ENCODE measurements around the gene MOBP.

Gene MOBP

GRCh38 chr3:39529577-39529976 lies 62.1 kb downstream of the MOBP start:
- Histone ChIP-seq H3K27ac (ENCODE audit: low read length) (no peak overlapping the region), H3K4me3 (ENCODE audit: low read length) (no peak overlapping the region), H3K36me3 (ENCODE audit: insufficient read depth, low read depth, low read length) (no peaks in the 10 kb centered on the region), H3K9me3 (ENCODE audit: insufficient read depth, low read depth, low read length) (peaks cover 3% of the 10 kb centered on the region), H3K4me1 (ENCODE audit: insufficient read depth, low read length) (no peaks in the 10 kb centered on the region), H3K27me3 (ENCODE audit: insufficient read depth, low read length) (no peaks in the 10 kb centered on the region), H3K9ac (ENCODE audit: low read depth, low read length) (no peak overlapping the region)

GRCh38 chr3:39531066-39531465 lies 63.6 kb downstream of the MOBP start:
- Histone ChIP-seq H3K9ac (ENCODE audit: low read depth, low read length) (no peak overlapping the region), H3K9me3 (ENCODE audit: insufficient read depth, low read depth, low read length) (no peaks in the 10 kb centered on the region), H3K27ac (ENCODE audit: low read length) (no peak overlapping the region), H3K4me1 (ENCODE audit: insufficient read depth, low read length) (peaks cover 7% of the 10 kb centered on the region; the same call in 1 of the 2 replicates), H3K4me3 (ENCODE audit: low read length) (no peak overlapping the region), H3K36me3 (ENCODE audit: insufficient read depth, low read depth, low read length) (no peaks in the 10 kb centered on the region), H3K27me3 (ENCODE audit: insufficient read depth, low read length) (no peaks in the 10 kb centered on the region)

GRCh38 chr3:39531665-39532064 lies 64.2 kb downstream of the MOBP start:
- Histone ChIP-seq H3K4me3 (ENCODE audit: low read length) (no peak overlapping the region), H3K9ac (ENCODE audit: low read depth, low read length) (no peak overlapping the region), H3K27me3 (ENCODE audit: insufficient read depth, low read length) (no peaks in the 10 kb centered on the region), H3K4me1 (ENCODE audit: insufficient read depth, low read length) (peaks cover 7% of the 10 kb centered on the region; the same call in 1 of the 2 replicates), H3K36me3 (ENCODE audit: insufficient read depth, low read depth, low read length) (no peaks in the 10 kb centered on the region), H3K9me3 (ENCODE audit: insufficient read depth, low read depth, low read length) (no peaks in the 10 kb centered on the region), H3K27ac (ENCODE audit: low read length) (no peak overlapping the region)

GRCh38 chr3:39532777-39533176 lies 65.3 kb downstream of the MOBP start:
- Histone ChIP-seq H3K4me1 (ENCODE audit: insufficient read depth, low read length) (peaks cover 7% of the 10 kb centered on the region; the same call in 1 of the 2 replicates), H3K27ac (ENCODE audit: low read length) (no peak overlapping the region), H3K4me3 (ENCODE audit: low read length) (no peak overlapping the region), H3K9me3 (ENCODE audit: insufficient read depth, low read depth, low read length) (no peaks in the 10 kb centered on the region), H3K36me3 (ENCODE audit: insufficient read depth, low read depth, low read length) (no peaks in the 10 kb centered on the region), H3K9ac (ENCODE audit: low read depth, low read length) (no peak overlapping the region), H3K27me3 (ENCODE audit: insufficient read depth, low read length) (no peaks in the 10 kb centered on the region)

- Histone ChIP-seq H3K9ac (ENCODE audit: low read depth, low read length) (no peak overlapping the region), H3K27ac (ENCODE audit: low read length) (no peak overlapping the region), H3K9me3 (ENCODE audit: insufficient read depth, low read depth, low read length) (no peaks in the 10 kb centered on the region), H3K36me3 (ENCODE audit: insufficient read depth, low read depth, low read length) (no peaks in the 10 kb centered on the region), H3K4me1 (ENCODE audit: insufficient read depth, low read length) (peaks cover 7% of the 10 kb centered on the region; the same call in 1 of the 2 replicates), H3K27me3 (ENCODE audit: insufficient read depth, low read length) (no peaks in the 10 kb centered on the region), H3K4me3 (ENCODE audit: low read length) (no peak overlapping the region)
Observed at GRCh38 chr3:39533226-39533625, 65.7 kb downstream of the MOBP start.

GRCh38 chr3:39540162-39540921 lies 72.9 kb downstream of the MOBP start:
- H3K9me3 ChIP-seq (ENCODE audit: insufficient read depth, low read depth, low read length) = no peaks in the 10 kb centered on the region
- no peak overlapping the region for H3K9ac ChIP-seq (ENCODE audit: low read depth, low read length)
- H3K36me3 ChIP-seq (ENCODE audit: insufficient read depth, low read depth, low read length) = no peaks in the 10 kb centered on the region
- H3K27me3 ChIP-seq (ENCODE audit: insufficient read depth, low read length) = no peaks in the 10 kb centered on the region
- H3K4me1 ChIP-seq (ENCODE audit: insufficient read depth, low read length) = peaks cover 10% of the 10 kb centered on the region; the same call in 1 of the 2 replicates
- H3K4me3 ChIP-seq (ENCODE audit: low read length) = no peak overlapping the region
- H3K27ac ChIP-seq (ENCODE audit: low read length) = no peak overlapping the region

- no peaks in the 10 kb centered on the region for H3K27me3 ChIP-seq (ENCODE audit: insufficient read depth, low read length)
- H3K36me3 ChIP-seq (ENCODE audit: insufficient read depth, low read depth, low read length) = no peaks in the 10 kb centered on the region
- no peak overlapping the region for H3K9ac ChIP-seq (ENCODE audit: low read depth, low read length)
- peaks cover 5% of the 10 kb centered on the region; the same call in 1 of the 2 replicates for H3K4me1 ChIP-seq (ENCODE audit: insufficient read depth, low read length)
- H3K9me3 ChIP-seq (ENCODE audit: insufficient read depth, low read depth, low read length) = no peaks in the 10 kb centered on the region
- no peak overlapping the region for H3K4me3 ChIP-seq (ENCODE audit: low read length)
- H3K27ac ChIP-seq (ENCODE audit: low read length) = no peak overlapping the region
Observed at GRCh38 chr3:39541442-39541841, 74.0 kb downstream of the MOBP start.

GRCh38 chr3:39541917-39542329 lies 74.4 kb downstream of the MOBP start:
- H3K9ac ChIP-seq (ENCODE audit: low read depth, low read length) = no peak overlapping the region
- peaks cover 5% of the 10 kb centered on the region; the same call in 1 of the 2 replicates for H3K4me1 ChIP-seq (ENCODE audit: insufficient read depth, low read length)

GRCh38 chr3:39542588-39542988 lies 75.1 kb downstream of the MOBP start:
- Histone ChIP-seq H3K4me3 (ENCODE audit: low read length) (no peak overlapping the region), H3K27ac (ENCODE audit: low read length) (no peak overlapping the region), H3K9ac (ENCODE audit: low read depth, low read length) (no peak overlapping the region), H3K27me3 (ENCODE audit: insufficient read depth, low read length) (no peaks in the 10 kb centered on the region), H3K4me1 (ENCODE audit: insufficient read depth, low read length) (peaks cover 5% of the 10 kb centered on the region; the same call in 1 of the 2 replicates), H3K9me3 (ENCODE audit: insufficient read depth, low read depth, low read length) (no peaks in the 10 kb centered on the region), H3K36me3 (ENCODE audit: insufficient read depth, low read depth, low read length) (no peaks in the 10 kb centered on the region)

More at GRCh38 chr3:39541917-39542329, 74.4 kb downstream of the MOBP start:
- H3K27me3 ChIP-seq (ENCODE audit: insufficient read depth, low read length) = no peaks in the 10 kb centered on the region
- H3K27ac ChIP-seq (ENCODE audit: low read length) = no peak overlapping the region
- H3K36me3 ChIP-seq (ENCODE audit: insufficient read depth, low read depth, low read length) = no peaks in the 10 kb centered on the region
- H3K4me3 ChIP-seq (ENCODE audit: low read length) = no peak overlapping the region
- H3K9me3 ChIP-seq (ENCODE audit: insufficient read depth, low read depth, low read length) = no peaks in the 10 kb centered on the region

GRCh38 chr3:39548282-39548681 lies 80.8 kb downstream of the MOBP start:
- no peak overlapping the region for H3K4me3 ChIP-seq (ENCODE audit: low read length)
- H3K9me3 ChIP-seq (ENCODE audit: insufficient read depth, low read depth, low read length) = no peaks in the 10 kb centered on the region
- no peaks in the 10 kb centered on the region for H3K27me3 ChIP-seq (ENCODE audit: insufficient read depth, low read length)
- no peak overlapping the region for H3K27ac ChIP-seq (ENCODE audit: low read length)
- H3K4me1 ChIP-seq (ENCODE audit: insufficient read depth, low read length) = peaks cover 4% of the 10 kb centered on the region; the same call in 1 of the 2 replicates
- H3K36me3 ChIP-seq (ENCODE audit: insufficient read depth, low read depth, low read length) = no peaks in the 10 kb centered on the region
- no peak overlapping the region for H3K9ac ChIP-seq (ENCODE audit: low read depth, low read length)

GRCh38 chr3:39550354-39551051 lies 83.0 kb downstream of the MOBP start:
- H3K27ac ChIP-seq (ENCODE audit: low read length) = no peak overlapping the region
- no peaks in the 10 kb centered on the region for H3K9me3 ChIP-seq (ENCODE audit: insufficient read depth, low read depth, low read length)
- no peaks in the 10 kb centered on the region for H3K4me1 ChIP-seq (ENCODE audit: insufficient read depth, low read length)
- H3K27me3 ChIP-seq (ENCODE audit: insufficient read depth, low read length) = no peaks in the 10 kb centered on the region
- H3K4me3 ChIP-seq (ENCODE audit: low read length) = no peak overlapping the region
- no peaks in the 10 kb centered on the region for H3K36me3 ChIP-seq (ENCODE audit: insufficient read depth, low read depth, low read length)
- no peak overlapping the region for H3K9ac ChIP-seq (ENCODE audit: low read depth, low read length)
